Measurements from ENCODE around the gene CAMTA2. TPM values are rescaled to one million over a fixed set of nuclear protein-coding genes. Genes with fewer than 3 reads are reported as not detected.

CAMTA2 gene
- total and polyA plus RNA-seq, 9 of the 15 experiments (the other 6 are each of a cell fraction or from before 2014, with no cell fraction given) = 0.24 to 25.1 (median 6.3) TPM

- Histone ChIP-seq H2AFZ (ENCODE audit: low read depth, low read length) (peak within 1 kb of the TSS; percentile 87), H3K36me3 (ENCODE audit: control insufficient read depth, insufficient read depth, low read length) (peaks cover 46% of the 10 kb centered on the region; the same call in 2 of the 3 replicates), H3K9me3 (replicated peaks; ENCODE audit: control insufficient read depth, insufficient read depth, low read depth, low read length) (no peaks in the 10 kb centered on the region), H3K79me2 (ENCODE audit: control insufficient read depth, insufficient read depth, low read length) (peaks cover 26% of the 10 kb centered on the region), H3K9me1 (ENCODE audit: control insufficient read depth, insufficient read depth, low read length) (no peaks in the 10 kb centered on the region), H4K20me1 (replicated peaks; ENCODE audit: control insufficient read depth, insufficient read depth, low read length) (no peaks in the 10 kb centered on the region), H3K27ac (ENCODE audit: extremely low read depth, low read depth, low read length) (peak within 1 kb of the TSS; percentile 95), H3K4me1 (replicated peaks in 1 of 2; ENCODE audit: control insufficient read depth in 2 of 2, insufficient read depth in 2 of 2, low read length in 2 of 2) (peaks cover 22 to 23% of the 10 kb centered on the region in 2 experiments), H3K4me2 (ENCODE audit: insufficient read depth, low read length) (peak within 1 kb of the TSS; percentile 89), H3K27me3 (ENCODE audit: control insufficient read depth in 2 of 2, insufficient read depth in 2 of 2, low read length in 2 of 2) (no peaks in the 10 kb centered on the region), H3K9ac (ENCODE audit: insufficient read depth in 1 of 2, low read depth in 2 of 2, low read length in 2 of 2) (peak within 1 kb of the TSS; percentile 89 to 94), H3K4me3 (peak within 1 kb of the TSS; percentile 70)
- ATAC-seq (peak; percentile 79), DNase-seq (ENCODE audit: extremely low read depth in 1 of 4, low spot score in 3 of 4) (peak; percentile 84 to 94 (median 88)), FAIRE-seq (no peak)
- in situ Hi-C loops (cut with MboI) = no loop called here
- ChIA-PET POLR2A (interaction anchor here (0.6 to 3.2 kb wide), 10 partner anchors 10 to 58 kb away, joined by 3 to 38 read pairs (median 5); partner anchors contain the start of genes ENO3, PFN1 and RNF167), CTCF (ENCODE audit: low intra/inter-chr PET ratio) (no interaction called here)
- intact Hi-C loops (cut with micrococcal nuclease) = loop anchor here (1.0 to 10.0 kb wide), 3 partner anchors 17 to 63 kb away; partner anchors contain the start of genes CHRNE and ENO3
- BruUV-seq (replicated peaks) = no TSS peak
- WGBS (ENCODE audit: insufficient coverage, low coverage, missing lambda C conversion rate) = 5% methylated on average over 39 of the region's 66 CpGs
- 0 out of 2 replicates have a peak, but pooled peaks have one; percentile 39 for TF ChIP-seq CBFB (CRISPR knock-in tag; IDR thresholded peaks at IDR 0.05)
- peak; percentile 68; the same call in 1 of the 2 replicates for TF ChIP-seq SP1 (CRISPR knock-in tag; IDR thresholded peaks at IDR 0.05)
- TF ChIP-seq, protein P1, sequence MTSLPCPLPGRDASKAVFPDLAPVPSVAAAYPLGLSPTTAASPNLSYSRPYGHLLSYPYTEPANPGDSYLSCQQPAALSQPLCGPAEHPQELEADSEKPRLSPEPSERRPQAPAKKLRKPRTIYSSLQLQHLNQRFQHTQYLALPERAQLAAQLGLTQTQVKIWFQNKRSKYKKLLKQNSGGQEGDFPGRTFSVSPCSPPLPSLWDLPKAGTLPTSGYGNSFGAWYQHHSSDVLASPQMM (CRISPR knock-in tag; IDR thresholded peaks at IDR 0.05) = no peak
- TF ChIP-seq, protein P2, sequence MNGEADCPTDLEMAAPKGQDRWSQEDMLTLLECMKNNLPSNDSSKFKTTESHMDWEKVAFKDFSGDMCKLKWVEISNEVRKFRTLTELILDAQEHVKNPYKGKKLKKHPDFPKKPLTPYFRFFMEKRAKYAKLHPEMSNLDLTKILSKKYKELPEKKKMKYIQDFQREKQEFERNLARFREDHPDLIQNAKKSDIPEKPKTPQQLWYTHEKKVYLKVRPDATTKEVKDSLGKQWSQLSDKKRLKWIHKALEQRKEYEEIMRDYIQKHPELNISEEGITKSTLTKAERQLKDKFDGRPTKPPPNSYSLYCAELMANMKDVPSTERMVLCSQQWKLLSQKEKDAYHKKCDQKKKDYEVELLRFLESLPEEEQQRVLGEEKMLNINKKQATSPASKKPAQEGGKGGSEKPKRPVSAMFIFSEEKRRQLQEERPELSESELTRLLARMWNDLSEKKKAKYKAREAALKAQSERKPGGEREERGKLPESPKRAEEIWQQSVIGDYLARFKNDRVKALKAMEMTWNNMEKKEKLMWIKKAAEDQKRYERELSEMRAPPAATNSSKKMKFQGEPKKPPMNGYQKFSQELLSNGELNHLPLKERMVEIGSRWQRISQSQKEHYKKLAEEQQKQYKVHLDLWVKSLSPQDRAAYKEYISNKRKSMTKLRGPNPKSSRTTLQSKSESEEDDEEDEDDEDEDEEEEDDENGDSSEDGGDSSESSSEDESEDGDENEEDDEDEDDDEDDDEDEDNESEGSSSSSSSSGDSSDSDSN (IDR thresholded peaks at IDR 0.05; ENCODE audit: borderline replicate concordance in 1 of 2, low read depth in 2 of 2, low read length in 2 of 2) = 0 out of 4 replicates have a peak, but pooled peaks of 1 of the 2 experiments have one; percentile 56
- peak; percentile 84 to 97 (median 95) for TF ChIP-seq YY1 (IDR thresholded peaks at IDR 0.05; ENCODE audit: borderline replicate concordance in 1 of 3, control insufficient read depth in 1 of 3, extremely low read depth in 1 of 3, insufficient read depth in 3 of 3, insufficient read length in 1 of 3, insufficient replicate concordance in 2 of 3, low read depth in 1 of 3, low read length in 2 of 3)
- TF ChIP-seq, protein P3, sequence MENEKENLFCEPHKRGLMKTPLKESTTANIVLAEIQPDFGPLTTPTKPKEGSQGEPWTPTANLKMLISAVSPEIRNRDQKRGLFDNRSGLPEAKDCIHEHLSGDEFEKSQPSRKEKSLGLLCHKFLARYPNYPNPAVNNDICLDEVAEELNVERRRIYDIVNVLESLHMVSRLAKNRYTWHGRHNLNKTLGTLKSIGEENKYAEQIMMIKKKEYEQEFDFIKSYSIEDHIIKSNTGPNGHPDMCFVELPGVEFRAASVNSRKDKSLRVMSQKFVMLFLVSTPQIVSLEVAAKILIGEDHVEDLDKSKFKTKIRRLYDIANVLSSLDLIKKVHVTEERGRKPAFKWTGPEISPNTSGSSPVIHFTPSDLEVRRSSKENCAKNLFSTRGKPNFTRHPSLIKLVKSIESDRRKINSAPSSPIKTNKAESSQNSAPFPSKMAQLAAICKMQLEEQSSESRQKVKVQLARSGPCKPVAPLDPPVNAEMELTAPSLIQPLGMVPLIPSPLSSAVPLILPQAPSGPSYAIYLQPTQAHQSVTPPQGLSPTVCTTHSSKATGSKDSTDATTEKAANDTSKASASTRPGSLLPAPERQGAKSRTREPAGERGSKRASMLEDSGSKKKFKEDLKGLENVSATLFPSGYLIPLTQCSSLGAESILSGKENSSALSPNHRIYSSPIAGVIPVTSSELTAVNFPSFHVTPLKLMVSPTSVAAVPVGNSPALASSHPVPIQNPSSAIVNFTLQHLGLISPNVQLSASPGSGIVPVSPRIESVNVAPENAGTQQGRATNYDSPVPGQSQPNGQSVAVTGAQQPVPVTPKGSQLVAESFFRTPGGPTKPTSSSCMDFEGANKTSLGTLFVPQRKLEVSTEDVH (IDR thresholded peaks at IDR 0.05; ENCODE audit: low read depth, partially characterized antibody) = peak; percentile 53
- TF ChIP-seq NCOA4 (IDR thresholded peaks at IDR 0.05; ENCODE audit: partially characterized antibody) = no peak
- peak; percentile 75 for TF ChIP-seq POLR2H (tag; IDR thresholded peaks at IDR 0.05; ENCODE audit: low read depth)
- 0 out of 2 replicates have a peak, but pooled peaks have one; percentile 62 for TF ChIP-seq ATF7 (IDR thresholded peaks at IDR 0.05)
- peak; percentile 96 for TF ChIP-seq ZBTB7A (IDR thresholded peaks at IDR 0.05; ENCODE audit: borderline replicate concordance, control insufficient read depth, low read depth, low read length)
- peak; percentile 61 to 89; a peak in 3 of 4 replicates for TF ChIP-seq SIN3A (IDR thresholded peaks at IDR 0.05; ENCODE audit: borderline replicate concordance in 2 of 2, control insufficient read depth in 1 of 2, low read depth in 2 of 2, low read length in 2 of 2)
- peak; percentile 36; the same call in 1 of the 2 replicates for TF ChIP-seq PML (IDR thresholded peaks at IDR 0.05; ENCODE audit: low read length)
These were observed 19.7 kb downstream of the CAMTA2 start, which contains the start of gene SPAG7 for GRCh38 chr17:4967539-4968485. Gene SPAG7 (minus strand): TSS chr17:4967817. CDS start chr17:4967804, 13 bp downstream.
